ENCODE results near the gene TMEM185A.
"Not testable (repeated sequence)": the region's sequence is repeated elsewhere in the genome, so short reads cannot be mapped to it uniquely, and the experiment has no call there.

The TMEM185A gene

GRCh38 chrX:149619662-149620061 is 11.9 kb downstream of the TMEM185A start:
- DNase-seq: not testable (repeated sequence)

- no peak for DNase-seq
Observed at GRCh38 chrX:149618871-149619270, 12.7 kb downstream of the TMEM185A start.

GRCh38 chrX:149611623-149612175 is 19.9 kb downstream of the TMEM185A start:
- no peak for DNase-seq

GRCh38 chrX:149610511-149610910 is 21.1 kb downstream of the TMEM185A start:
- DNase-seq: no peak

- DNase-seq: no peak
Observed at GRCh38 chrX:149607699-149608098, 23.9 kb downstream of the TMEM185A start.

GRCh38 chrX:149605248-149605885 is 26.2 kb downstream of the TMEM185A start:
- not testable (repeated sequence) for DNase-seq

GRCh38 chrX:149598603-149599002 is 33.0 kb downstream of the TMEM185A start:
- not testable (repeated sequence) for DNase-seq

GRCh38 chrX:149595943-149596342 is 35.6 kb downstream of the TMEM185A start:
- DNase-seq: not testable (repeated sequence)

- DNase-seq: not testable (repeated sequence)
Observed at GRCh38 chrX:149595214-149595613, 36.4 kb downstream of the TMEM185A start, which contains the start of gene HSFX2. Gene HSFX2, minus strand, starts transcription at chrX:149595314. Its CDS starts 614 bp downstream, at chrX:149594700.

- not testable (repeated sequence) for DNase-seq
Observed at GRCh38 chrX:149590993-149591392, 40.6 kb downstream of the TMEM185A start.

- DNase-seq: not testable (repeated sequence)
Observed at GRCh38 chrX:149587359-149587758, 44.2 kb downstream of the TMEM185A start, which contains the start of gene MAGEA9B. Gene MAGEA9B, minus strand, starts transcription at chrX:149587459. Its CDS starts 4,280 bp downstream, at chrX:149583179.

GRCh38 chrX:149585631-149586030 is 46.0 kb downstream of the TMEM185A start:
- not testable (repeated sequence) for DNase-seq

GRCh38 chrX:149573456-149573855 is 58.1 kb downstream of the TMEM185A start:
- DNase-seq: not testable (repeated sequence)

- no peak for DNase-seq
Observed at GRCh38 chrX:149572743-149573142, 58.8 kb downstream of the TMEM185A start.

- no peak for DNase-seq
Observed at GRCh38 chrX:149571770-149572169, 59.8 kb downstream of the TMEM185A start.

- DNase-seq: peak; percentile 3
Observed at GRCh38 chrX:149570668-149571067, 60.9 kb downstream of the TMEM185A start.

GRCh38 chrX:149569770-149570169 is 61.8 kb downstream of the TMEM185A start:
- DNase-seq: no peak

- DNase-seq: no peak
Observed at GRCh38 chrX:149568701-149569296, 62.8 kb downstream of the TMEM185A start.

- DNase-seq: no peak
Observed at GRCh38 chrX:149567621-149568417, 63.8 kb downstream of the TMEM185A start.

GRCh38 chrX:149563359-149563758 is 68.2 kb downstream of the TMEM185A start:
- no peak for DNase-seq

- not testable (repeated sequence) for DNase-seq
Observed at GRCh38 chrX:149555251-149555650, 76.3 kb downstream of the TMEM185A start.

GRCh38 chrX:149551939-149552248 is 79.7 kb downstream of the TMEM185A start:
- DNase-seq: not testable (repeated sequence)

GRCh38 chrX:149551245-149551938 is 80.2 kb downstream of the TMEM185A start:
- not testable (repeated sequence) for DNase-seq

Data from eye (tissue), 1 donor.